ENCODE results near the gene RAB3IL1. TPM values are rescaled to one million over a fixed set of nuclear protein-coding genes. Genes with fewer than 3 reads are reported as not detected.

RAB3IL1 gene
- total and polyA plus RNA-seq, 8 donors = 9.3 to 15.4 (median 11.1) TPM

DNA sequence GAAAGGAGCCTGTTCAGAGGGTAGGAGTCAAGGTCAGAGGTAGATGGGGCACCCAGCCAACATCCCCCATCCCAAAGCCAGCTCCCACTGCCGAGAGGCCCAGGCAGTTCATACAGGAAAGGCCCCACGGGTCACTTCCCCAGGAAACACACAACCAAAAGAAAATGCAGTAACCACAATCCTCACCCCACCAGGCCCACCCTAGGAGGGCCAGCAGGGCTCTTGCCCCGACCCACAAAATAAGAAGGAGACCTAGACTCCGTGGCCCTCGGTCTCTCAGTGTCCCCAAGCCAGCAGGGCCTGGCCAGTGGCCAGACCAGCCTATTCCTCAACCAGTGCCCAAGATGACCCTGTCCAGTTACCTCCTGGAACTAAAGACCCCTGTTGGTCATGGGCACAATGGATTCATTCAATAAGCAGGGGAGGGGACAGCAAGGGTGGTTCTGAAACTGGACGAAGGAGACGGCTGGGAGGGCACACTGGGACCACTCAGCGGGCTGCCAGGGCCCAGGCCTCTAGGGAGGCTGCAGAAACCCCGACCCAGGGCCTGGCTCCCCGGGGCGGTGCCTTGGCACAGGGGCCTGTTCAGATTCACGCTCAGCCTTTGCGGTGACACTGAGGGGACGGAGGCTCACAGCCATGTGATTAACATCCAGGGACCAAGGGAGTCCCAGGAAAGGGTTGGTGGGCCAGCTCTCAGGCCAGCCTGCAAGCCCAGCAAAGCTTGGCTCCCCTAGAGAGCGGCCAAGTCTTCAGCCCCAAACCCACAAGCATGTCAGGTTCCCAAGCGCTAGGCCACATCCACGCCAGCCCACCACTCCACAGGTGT is 5.5 kb downstream of the RAB3IL1 start:
- no peak for ATAC-seq
- DNase-seq = peak in 2 of 4 donors; percentile 30 to 70
- intact Hi-C loops (cut with DNase I) = no loop called here
- H3K36me3 ChIP-seq = peaks cover 0 to 3% of the 10 kb centered on the region in 2 donors
- H3K27me3 ChIP-seq = peaks cover 0 to 14% of the 10 kb centered on the region in 2 donors
- H3K9me3 ChIP-seq = no peaks in the 10 kb centered on the region
- no peak overlapping the region for H3K27ac ChIP-seq
- H3K4me3 ChIP-seq = no peak overlapping the region
- H3K4me1 ChIP-seq = peaks cover 9 to 38% of the 10 kb centered on the region in 2 donors
- no peak for TF ChIP-seq CTCF (IDR thresholded peaks at IDR 0.05)

DNA sequence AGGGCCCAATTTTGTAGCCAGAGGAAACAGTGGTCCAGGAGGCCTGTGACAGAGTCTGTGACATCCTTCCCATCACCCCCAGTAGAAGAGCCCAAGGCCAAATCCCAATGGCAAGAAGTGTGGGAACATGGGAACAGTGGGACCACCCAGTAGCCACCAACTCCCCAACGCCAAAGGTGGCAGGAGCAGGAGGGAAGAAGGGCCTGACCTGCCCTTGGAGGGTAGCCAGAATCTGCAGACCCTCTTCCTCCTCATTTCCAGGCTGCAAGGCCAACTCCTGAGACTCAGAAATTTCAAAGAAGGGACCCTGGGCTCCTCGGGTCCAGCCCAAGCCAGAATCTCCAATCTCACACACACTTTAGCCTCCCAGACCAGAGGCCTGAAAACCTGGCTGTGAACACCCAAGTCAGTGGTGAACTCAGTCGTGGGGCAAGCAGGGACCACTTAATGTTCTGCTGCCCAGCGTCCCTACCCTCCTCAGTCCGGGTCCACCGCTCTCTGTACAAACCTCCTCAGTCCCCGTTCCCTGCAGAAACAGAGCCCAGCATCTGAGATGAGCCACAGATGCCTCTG is 6.2 kb downstream of the RAB3IL1 start:
- no peak overlapping the region for H3K27ac ChIP-seq
- peaks cover 0 to 9% of the 10 kb centered on the region in 2 donors for H3K36me3 ChIP-seq
- H3K27me3 ChIP-seq = peaks cover 0 to 7% of the 10 kb centered on the region in 2 donors
- TF ChIP-seq CTCF (IDR thresholded peaks at IDR 0.05) = no peak
- no peak overlapping the region for H3K4me3 ChIP-seq
- H3K9me3 ChIP-seq = no peaks in the 10 kb centered on the region
- DNase-seq (peak in 1 of 4 donors; percentile 29), ATAC-seq (no peak)
- H3K4me1 ChIP-seq = peaks cover 9 to 32% of the 10 kb centered on the region in 2 donors
- intact Hi-C loops (cut with DNase I) = no loop called here

GRCh38 chr11:61910187-61911127 is 6.9 kb downstream of the RAB3IL1 start:
- DNase-seq (peak in 1 of 4 donors; percentile 43), ATAC-seq (no peak)
- TF ChIP-seq CTCF (IDR thresholded peaks at IDR 0.05) = no peak
- Histone ChIP-seq H3K27me3 (peaks cover 0 to 3% of the 10 kb centered on the region in 2 donors), H3K4me1 (peaks cover 9 to 32% of the 10 kb centered on the region in 2 donors), H3K27ac (no peak overlapping the region), H3K36me3 (peaks cover 0 to 15% of the 10 kb centered on the region in 2 donors), H3K9me3 (no peaks in the 10 kb centered on the region), H3K4me3 (no peak overlapping the region)
- intact Hi-C loops (cut with DNase I) = no loop called here

DNA sequence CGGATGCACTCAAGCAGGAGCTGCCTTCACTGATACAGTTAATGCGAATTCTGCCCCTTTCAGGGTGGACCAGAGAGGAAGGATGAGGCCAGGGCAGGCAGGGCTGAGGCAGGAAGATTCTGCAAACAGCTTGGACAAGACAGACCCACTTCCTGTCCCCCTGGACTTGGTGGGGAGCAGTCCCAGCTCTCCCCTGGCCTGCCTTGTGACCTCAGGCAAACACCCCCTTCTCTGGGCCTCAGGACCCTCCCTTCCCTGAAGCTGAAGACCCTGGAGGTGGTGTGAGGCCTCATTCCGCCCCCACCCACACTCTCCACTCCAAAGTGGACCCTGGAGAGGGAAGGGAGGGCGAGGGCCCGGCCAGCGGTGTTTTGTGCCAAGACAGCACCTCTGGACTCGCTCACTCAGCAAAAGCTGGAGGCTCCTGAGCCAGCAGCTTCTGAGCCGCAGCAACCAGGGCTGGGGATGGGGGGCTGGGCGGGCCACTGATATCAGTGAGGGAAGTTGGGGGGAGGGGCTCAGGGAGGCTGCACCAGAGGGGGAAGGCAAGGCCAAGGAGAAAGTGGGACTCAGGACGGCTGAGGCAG is 8.5 kb downstream of the RAB3IL1 start:
- no peaks in the 10 kb centered on the region for H3K27me3 ChIP-seq
- TF ChIP-seq CTCF (IDR thresholded peaks at IDR 0.05) = no peak
- peak; percentile 43 for ATAC-seq
- peaks cover 9 to 32% of the 10 kb centered on the region in 2 donors for H3K4me1 ChIP-seq
- intact Hi-C loops (cut with DNase I) = no loop called here
- peaks cover 0 to 15% of the 10 kb centered on the region in 2 donors for H3K36me3 ChIP-seq
- no peak overlapping the region for H3K27ac ChIP-seq
- H3K9me3 ChIP-seq = no peaks in the 10 kb centered on the region
- H3K4me3 ChIP-seq = no peak overlapping the region
- peak in 3 of 4 donors; percentile 71 to 84 (median 76) for DNase-seq
